Activated CD4-positive, alpha-beta T cell treated with anti-CD3 and anti-CD28 coated beads, Interleukin-2, Interleukin-6, amounts not matched to agents 100 ng/mL and 50 ng/mL, durations not matched to agents 16 hours and 8 hours (primary cell): Measurements from ENCODE around the gene DNPH1.
A peak's percentile ranks its signal among the peaks of the same experiment; 100 is the strongest.

Experiments
- DNase-seq: peaks from one replicate; pipeline ENCODE4 v3.0.0-alpha.2; 2020

The DNPH1 gene

DNA sequence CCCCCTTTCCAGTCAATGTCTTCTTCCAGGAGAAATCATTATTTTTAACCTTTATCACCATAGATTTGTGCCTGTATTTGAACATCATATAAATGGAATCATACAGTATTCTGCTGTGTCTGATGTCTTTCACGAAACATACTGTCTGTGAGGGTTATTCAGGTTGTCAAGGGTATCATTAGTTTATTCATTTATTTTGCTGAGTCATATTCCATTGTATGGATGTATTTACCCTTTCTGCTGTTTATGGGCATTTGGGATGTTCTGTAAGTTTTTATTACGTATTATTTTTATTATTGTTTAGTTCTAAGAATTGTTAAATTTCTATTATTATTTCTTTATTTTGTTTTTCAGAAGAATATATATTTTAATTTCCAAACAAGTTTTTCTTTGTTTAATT lies 22.0 kb downstream of the DNPH1 start:
- DNase-seq, result no peak

- DNase-seq, result no peak
Measured at GRCh38 chr6:43205849-43206248, 23.4 kb downstream of the DNPH1 start.

- DNase-seq, result no peak
Measured at GRCh38 chr6:43204271-43205105, 24.8 kb downstream of the DNPH1 start.

DNA sequence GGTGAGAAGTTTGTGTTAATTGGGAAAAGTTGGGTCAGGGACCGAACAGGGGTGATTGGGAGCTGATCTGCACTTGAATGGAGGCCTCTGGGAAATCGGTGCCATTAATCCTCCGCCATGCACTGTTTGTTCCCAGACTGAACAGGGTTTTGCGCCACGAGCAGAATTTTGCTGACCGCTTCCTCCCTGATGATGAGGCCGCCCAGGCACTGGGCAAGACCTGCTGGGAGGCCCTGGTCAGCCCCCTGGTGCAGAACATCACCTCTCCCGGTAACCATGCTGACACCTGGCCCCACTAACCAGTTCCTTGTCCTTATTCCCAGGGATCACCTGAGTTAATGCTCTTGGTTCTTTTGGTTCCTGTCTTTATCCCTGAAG lies 25.6 kb downstream of the DNPH1 start:
- no peak for DNase-seq

GRCh38 chr6:43203029-43203717 lies 26.1 kb downstream of the DNPH1 start:
- no peak for DNase-seq

- no peak for DNase-seq
Measured at GRCh38 chr6:43202451-43202850, 26.8 kb downstream of the DNPH1 start.

GRCh38 chr6:43200541-43200940 lies 28.7 kb downstream of the DNPH1 start:
- DNase-seq, result no peak

- no peak for DNase-seq
Measured at GRCh38 chr6:43199912-43200311, 29.4 kb downstream of the DNPH1 start.

DNA sequence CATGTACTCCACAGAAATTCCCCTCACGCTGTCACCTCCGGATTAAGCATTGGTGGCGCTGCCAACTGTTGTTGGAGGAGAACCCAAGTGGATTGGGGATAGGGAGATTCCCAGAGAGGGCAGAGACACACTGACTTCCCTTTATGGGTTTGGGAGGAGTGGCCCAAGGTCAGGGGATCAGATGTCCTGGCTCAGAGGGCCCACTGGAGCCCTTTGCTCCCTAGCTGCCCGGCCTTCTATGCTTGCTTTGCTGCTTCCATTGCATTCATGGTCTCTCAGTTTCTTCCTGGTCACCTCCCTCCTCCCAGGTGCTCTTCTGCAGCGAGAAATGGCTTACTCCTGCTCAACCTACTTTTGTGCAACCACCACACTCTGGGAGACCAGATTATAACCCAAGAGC lies 32.9 kb downstream of the DNPH1 start:
- DNase-seq, result no peak

DNA sequence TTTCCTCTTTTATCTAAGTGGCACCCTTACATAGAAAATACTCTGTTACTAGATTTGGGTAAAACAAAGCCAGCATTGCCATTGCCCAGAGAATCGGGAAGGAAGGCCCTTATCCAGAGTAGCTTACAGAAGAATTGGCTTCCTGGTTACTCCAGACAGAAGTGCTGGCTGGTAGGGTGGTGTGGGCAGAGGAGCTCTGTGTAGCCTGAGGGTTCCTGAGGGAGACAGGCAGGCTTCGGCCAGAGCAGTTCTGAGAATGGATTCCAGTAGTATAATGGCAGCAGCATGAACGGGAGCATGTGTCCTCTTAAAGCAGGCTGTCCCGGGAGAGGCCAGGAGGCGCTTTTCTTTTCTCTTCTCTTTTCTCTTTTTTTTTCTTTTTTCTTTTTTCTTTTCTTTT lies 35.4 kb downstream of the DNPH1 start:
- no peak for DNase-seq

GRCh38 chr6:43192911-43193310 lies 36.4 kb downstream of the DNPH1 start:
- no peak for DNase-seq

GRCh38 chr6:43189776-43190304 lies 39.4 kb downstream of the DNPH1 start:
- no peak for DNase-seq

GRCh38 chr6:43188426-43188825 lies 40.9 kb downstream of the DNPH1 start:
- no peak for DNase-seq

DNA sequence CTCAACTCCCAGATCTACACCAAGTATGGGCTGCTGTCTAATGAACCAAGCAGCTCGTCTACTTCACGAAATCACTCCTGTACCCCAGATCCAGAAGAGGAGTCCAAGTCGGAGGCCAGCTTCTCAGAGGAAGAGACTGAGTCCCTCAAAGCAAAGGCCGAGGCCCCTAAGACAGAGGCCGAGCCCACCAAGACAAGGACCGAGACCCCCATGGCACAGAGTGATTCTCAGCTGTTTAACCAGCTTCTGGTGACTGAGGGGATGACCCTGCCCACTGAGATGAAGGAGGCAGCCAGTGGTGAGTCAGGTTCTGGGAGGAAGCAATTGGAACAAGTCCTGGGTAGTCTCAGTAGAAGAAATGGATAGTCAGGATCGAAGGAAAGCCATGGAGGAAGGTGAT lies 41.5 kb downstream of the DNPH1 start:
- DNase-seq, result no peak

- DNase-seq, result no peak
Measured at GRCh38 chr6:43186706-43187105, 42.6 kb downstream of the DNPH1 start.

GRCh38 chr6:43186019-43186418 lies 43.3 kb downstream of the DNPH1 start:
- DNase-seq, result no peak

DNA sequence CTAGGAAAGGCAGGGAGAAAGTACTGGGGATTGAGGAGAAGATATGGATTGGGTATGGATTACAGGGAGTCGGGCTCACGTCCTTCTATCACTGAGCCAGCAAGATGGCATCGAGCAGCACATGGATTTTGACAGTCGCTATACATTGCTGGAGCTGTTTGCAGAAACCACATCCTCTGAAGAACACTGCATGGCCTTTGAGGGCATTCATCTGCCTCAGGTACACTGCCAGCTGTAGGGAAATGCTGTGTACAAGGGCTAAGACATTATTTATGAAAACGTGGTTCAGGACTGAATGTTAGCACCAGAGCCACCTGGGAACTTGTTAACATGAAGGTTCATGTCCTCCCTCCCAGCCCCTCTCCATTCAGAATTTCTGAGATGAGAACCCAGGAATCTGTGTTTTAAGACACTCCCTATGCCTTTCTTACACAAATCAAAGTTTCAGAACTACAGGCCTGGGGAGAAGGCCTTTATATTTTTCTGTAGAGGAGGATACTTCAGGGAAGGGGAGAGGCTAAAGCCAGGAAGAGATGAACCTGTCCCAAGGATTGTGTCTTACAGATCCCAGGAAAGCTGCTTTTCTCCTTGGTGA lies 43.8 kb downstream of the DNPH1 start:
- no peak for DNase-seq

GRCh38 chr6:43184268-43184985 lies 44.9 kb downstream of the DNPH1 start:
- no peak for DNase-seq

DNA sequence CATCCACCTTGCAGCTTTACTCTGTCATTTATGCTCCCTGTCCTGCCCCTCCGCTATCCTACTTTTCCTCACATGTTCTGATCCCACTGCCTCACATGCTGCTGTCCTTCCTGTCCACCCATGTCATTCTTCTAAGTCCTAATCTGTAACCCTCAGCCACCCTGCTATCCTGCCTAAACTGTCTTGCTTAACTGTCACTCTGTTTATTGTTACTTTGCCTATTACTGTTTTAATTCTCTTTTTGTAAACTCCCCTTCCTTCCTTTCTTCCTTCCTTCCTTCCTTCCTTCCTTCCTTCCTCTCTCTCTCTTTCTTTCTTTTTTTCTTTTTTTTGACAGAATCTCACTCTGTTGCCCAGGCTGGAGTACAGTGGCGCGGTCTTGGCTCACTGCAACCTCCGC lies 45.8 kb downstream of the DNPH1 start:
- no peak for DNase-seq

DNA sequence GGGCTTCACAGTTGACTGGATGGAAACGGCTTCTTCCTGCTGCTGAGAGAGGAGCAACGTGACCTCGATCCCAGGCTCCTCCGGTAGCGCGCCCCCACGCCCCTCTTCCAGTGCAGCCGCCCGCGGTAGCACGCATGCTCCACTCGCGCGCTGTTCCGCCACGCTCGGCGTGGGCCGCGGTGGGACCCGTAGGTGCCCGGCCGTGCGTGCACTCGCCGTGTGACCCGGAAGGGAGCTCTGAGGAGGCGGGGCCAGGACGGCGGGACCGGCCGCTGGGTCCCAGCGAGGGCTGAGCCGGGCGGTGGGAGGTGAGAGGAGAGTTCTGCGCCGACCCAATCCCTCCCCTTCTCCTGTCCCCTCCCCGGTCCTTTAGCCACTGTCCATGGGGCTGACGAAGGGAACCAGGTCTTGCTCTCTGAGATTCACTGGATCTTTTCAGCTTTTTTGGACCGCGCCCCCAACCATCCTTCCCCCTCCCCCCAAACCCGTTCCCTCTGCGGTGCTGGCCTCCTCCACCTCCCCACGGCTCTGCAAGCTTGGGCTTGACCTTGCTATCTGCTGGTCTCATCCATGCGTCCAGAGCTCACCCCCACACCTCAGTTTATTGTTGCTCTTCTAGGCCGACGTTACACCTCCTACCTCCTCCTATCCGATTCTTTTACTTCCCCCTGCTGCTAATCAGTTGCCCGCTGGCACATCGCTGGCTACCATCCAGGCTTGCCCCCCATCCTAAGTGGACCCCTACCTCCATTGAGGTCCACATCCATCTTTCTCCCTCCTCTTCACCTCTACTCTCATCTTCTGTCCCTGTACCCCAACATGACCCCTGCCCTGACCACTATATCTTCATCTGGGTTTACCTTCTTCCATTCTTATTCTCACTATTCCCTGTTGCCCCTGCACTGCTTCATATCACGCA lies 47.1 kb downstream of the DNPH1 start, which contains the start of gene CUL9:
Gene CUL9 (plus strand): TSS at position 255 of the 919 bp plus-strand sequence. CDS start 2,115 bp downstream, outside the sequence.
- DNase-seq, result peak; percentile 90

DNA sequence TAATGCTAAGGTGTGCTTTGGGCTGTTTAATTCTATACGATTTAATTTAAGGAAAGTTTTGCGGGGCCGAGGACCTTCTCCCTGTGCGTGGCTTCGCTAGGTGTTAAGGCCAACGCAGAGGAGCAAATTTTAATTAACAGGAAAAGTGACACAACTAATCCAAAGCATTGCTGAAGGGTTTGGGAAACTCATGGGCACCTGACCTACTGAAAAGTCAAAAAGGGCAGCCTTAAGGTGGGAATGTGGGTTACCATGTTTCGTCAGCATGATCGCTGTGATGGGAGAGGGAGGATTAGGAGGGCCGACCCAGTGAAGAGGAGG lies 47.7 kb downstream of the DNPH1 start:
- no peak for DNase-seq

DNA sequence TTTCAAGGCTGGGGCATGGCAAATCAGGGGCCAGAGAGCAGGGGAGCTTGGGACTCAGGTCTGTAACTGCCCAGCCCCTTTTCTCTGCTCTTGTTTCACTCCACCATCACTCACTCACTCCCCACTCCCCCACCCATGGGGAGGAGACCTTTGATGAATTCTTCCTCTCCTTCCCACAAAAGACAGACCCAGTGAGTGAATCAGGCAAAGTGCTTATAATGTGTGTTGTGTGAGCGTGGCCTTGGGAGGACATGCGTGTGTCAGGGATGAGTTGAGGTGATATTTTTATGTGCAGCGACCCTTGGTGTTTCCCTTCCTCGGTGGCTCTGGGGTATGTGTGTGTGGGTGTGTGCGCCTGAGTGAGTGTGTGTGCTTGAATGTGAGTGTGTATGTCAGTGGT lies 48.3 kb downstream of the DNPH1 start:
- DNase-seq, result no peak
